Stimulated activated CD4-positive, alpha-beta T cell treated with anti-CD3 and anti-CD28 coated beads, Interleukin-12 subunit alpha, Interleukin-12 subunit beta, amount 100 ng/mL, for 24 hours (primary cell): ENCODE measurements around the gene CRTC3.
A peak's percentile ranks its signal among the peaks of the same experiment; 100 is the strongest.
"Not testable (repeated sequence)": the region's sequence is repeated elsewhere in the genome, so short reads cannot be mapped to it uniquely, and the experiment has no call there.

Experiments
- DNase-seq, 2 experiments: peaks; one replicate each; pipeline ENCODE4 v3.0.0-alpha.2; 2020; ENCODE audit warnings: low read depth in 2 of 2

Gene CRTC3

DNA sequence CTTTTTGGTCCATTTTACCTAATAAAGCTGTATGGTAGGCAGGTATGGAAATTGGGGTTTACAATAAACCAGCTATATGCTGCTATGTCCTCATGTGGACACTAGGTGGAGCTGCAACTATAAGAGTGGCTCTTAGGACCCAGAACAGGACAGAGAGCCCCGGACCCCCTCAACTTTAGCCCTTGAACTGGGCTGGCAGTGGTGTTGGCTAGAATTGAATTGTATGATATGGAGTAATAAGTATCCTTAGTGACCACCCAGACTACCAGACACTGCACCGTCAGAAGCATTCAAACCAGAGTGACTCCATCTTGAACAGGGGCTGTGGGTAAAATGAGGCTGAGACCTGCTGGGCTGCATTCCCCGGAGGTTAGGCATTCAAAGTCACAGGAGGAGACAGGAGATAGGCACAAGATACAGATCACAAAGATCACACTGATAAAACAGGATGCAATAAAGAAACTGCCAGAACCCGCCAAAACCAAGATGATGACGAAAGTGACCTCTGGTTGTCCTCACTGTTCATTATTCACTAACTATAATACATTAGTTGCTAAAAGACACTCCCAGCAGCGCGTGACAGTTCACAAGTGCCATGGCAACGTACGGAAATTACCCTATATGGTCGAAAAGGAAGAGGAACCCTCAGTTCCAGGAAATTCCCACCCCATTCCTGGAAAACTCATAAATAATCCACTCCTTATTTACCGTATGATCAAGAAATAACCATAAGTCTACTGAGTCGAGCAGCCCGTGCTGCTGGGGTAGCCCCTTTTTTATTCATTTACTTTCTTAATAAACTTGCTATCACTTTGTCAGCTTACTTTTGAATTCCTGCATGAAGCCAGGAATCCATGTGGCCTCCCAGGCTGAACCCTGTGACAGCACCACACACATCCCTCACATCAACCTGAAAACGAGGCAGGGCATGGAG is 118.7 kb downstream of the CRTC3 start:
- peak in 1 of 2 experiments; percentile 46 for DNase-seq

DNA sequence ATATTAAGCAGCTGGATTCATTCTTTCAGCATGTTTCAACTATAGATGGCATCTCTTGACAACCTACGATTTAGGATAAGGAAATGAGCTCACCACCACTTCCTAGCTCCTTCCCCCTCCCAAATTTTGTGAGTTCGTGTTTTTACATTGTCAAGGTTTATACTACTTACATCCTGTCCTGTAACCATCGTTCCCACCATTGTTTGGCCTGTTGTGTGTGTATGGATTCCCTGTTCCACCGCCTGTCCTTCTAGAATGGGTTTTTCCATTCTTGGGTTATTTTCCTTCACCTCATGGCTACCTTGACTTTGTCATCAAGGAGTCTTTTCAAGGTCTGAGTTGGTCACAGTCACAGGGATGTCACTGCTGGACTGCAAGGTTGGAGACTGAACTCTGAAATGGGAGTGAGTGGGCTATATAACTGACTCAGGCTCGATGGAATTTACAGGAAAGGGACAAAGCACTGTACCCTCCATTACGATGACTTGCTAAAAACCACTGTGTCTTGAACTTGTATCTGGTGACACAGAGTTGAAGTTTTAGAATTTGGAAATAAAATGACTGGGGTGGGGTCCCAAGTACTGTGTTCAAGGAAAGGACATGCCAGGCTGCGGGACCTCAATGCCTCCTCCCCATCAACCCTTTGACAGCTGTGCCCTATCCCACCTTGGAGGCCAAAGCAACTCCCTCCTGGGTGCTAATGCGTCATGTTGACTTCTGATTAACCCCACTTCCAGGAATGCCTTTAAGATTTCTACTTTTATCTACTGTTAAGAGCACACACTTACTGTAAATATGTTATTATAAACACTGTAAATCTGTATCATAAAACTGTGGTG is 120.6 kb downstream of the CRTC3 start:
- DNase-seq, result no peak

GRCh38 chr15:90650956-90651689 is 121.4 kb downstream of the CRTC3 start:
- no peak for DNase-seq

DNA sequence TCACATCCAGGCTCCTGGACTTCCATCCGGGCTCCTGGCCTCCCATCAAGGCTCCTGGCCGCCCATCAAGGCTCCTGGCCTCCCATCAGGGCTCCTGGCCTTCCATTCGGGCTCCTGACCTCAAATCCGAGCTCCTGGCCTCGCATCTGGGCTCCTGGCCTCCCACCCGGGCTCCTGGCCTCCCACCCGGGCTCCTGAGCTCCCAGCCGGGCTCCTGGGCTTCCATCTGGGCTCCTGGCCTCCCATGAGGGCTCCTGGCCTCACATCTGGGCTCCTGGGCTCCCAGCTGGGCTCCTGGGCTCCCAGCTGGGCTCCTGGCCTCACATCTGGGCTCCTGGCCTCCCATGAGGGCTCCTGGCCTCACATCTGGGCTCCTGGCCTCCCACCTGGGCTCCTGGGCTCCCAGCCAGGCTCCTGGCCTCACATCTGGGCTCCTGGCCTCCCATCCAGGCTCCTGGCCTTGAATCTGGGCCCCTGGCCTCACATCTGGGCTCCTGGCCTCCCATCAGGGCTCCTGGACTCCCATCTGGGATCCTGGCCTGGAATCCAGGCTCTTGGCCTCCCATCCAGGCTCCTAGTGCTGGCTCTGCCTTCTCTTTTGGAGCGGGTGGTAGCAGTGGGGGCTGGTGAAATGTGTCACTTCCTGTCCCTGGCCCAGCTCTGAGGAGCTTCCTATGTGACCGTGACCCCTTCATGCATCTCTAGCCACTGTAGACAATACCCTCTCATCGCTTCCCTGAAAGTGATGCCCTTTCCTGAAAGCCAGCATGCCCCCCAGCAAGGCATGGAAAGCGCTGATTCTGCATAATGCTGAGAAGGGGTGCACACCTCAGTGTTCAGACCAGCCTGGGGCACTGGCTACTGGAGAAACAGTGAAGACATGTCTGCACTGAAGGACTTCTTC is 124.8 kb downstream of the CRTC3 start:
- DNase-seq, result no peak

DNA sequence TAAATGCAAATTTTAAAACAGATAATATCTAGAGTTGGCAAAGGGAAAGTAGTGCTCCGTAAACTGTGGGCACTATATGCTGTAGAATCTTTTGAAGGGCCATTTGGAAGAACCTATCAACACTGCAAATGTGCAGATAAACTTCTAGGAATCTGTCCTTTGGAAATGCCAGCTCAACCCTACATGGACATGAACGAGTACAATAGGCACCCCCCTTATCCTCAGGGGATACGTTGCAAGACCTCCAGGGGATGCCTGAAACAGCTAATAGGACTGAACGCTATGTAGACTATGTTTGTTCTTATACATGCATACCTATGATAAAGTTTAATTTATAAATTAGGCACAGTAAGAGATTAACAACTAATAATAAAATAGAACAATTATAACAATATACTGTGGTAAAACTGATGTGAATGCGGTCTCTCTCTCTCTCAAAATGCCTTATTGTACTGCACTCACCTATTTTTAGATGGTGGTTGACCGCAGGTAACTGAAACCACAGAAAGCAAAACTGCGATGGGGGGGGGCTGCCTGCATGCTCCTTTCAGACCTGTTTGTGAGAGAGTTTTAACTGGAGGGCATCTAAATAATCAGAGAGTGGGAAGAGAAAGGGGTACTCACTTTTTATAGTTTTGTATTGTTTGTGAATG is 127.9 kb downstream of the CRTC3 start:
- DNase-seq, result peak; percentile 43 to 65

GRCh38 chr15:90659481-90659880 is 129.8 kb downstream of the CRTC3 start:
- no peak for DNase-seq

- peak; percentile 61 to 64 for DNase-seq
Observed at GRCh38 chr15:90660195-90660998, 130.7 kb downstream of the CRTC3 start.

DNA sequence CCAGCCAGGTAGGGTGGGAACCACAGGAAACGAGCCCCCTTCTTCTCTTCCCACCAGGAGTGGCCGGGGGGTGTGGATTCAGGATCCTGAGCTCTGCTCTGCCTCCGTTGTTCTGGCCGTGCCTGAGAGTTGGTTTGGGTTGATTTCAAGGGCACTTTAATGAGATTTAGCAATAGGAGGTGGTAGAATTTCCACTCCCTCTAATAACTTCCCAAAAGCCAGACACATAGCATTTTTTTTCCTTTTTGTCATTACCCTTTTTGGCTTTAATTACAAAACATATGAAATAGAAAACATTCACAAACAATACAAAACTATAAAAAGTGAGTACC is 131.2 kb downstream of the CRTC3 start:
- DNase-seq, result not testable (repeated sequence)

- not testable (repeated sequence) for DNase-seq
Observed at GRCh38 chr15:90664081-90664461, 134.3 kb downstream of the CRTC3 start.

DNA sequence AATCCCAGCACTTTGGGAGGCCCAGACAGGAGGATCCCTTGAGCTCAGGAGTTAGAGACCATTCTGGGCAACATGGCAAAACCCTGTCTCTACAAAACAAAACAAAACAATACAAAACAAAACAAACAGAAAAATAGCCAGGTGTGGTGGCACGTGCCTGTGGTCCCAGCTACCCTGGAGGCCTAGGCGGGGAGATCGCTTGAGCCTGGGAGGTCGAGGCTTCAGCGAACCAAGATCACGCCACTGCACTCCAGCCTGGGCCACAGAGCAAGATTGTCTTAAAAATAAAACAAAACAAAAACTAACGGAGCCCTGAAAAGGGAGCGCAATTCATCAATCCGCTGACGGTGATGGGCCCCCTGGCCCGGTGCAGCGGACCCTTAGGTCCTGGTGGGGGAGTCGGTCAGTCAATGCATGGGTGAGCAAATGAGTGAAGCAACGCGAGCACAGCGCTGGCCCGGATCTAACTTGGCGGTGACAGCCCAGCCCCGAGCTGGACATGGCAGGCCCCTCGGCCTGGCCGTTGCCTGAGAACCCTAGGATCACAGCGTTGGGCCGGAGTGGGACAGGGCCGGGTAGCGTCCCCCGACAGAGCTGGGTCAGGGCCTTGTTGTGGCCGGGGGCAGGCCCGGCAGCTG is 135.0 kb downstream of the CRTC3 start:
- DNase-seq, result no peak

DNA sequence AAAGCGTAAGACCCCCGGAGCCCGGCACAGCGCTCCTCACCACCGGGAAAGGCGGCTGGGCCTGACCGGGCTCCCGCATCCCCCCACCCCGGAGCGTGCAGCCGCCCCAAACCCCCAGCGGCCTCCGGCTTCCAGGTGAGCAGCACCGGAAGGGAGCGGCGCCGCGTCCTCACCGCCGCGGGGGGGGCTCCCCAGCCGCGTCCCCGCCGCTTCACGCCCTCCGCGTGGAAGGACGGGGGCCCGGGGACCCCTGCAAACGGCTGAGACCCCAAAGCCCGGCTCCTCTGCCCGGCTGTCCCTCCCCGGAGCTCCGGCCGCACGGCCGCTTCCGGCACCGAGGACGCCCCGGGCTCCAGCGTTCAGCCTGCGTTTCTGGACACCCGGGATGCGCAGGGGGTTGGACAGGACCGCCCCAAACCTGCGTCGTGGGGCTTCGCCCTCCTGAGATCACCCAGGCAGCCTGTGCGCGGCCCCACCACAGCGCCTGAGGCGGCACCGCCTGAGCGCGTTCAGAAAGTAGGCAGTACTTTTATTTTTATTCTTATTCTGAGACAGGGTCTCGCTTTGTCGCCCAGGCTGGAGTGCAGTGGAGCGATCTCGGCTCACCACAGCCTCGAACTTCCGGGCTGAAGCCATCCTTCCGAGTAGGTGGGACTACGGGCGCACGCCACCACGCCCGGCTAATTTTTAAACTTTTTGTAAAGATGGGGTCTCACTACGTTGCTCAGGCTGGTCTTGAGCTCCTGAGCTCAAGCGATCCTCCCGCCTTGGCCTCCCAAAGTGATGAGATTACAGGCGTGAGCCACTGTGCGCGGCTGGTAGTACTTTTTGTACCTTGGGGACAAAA is 135.8 kb downstream of the CRTC3 start:
- peak in 1 of 2 experiments; percentile 36 for DNase-seq

DNA sequence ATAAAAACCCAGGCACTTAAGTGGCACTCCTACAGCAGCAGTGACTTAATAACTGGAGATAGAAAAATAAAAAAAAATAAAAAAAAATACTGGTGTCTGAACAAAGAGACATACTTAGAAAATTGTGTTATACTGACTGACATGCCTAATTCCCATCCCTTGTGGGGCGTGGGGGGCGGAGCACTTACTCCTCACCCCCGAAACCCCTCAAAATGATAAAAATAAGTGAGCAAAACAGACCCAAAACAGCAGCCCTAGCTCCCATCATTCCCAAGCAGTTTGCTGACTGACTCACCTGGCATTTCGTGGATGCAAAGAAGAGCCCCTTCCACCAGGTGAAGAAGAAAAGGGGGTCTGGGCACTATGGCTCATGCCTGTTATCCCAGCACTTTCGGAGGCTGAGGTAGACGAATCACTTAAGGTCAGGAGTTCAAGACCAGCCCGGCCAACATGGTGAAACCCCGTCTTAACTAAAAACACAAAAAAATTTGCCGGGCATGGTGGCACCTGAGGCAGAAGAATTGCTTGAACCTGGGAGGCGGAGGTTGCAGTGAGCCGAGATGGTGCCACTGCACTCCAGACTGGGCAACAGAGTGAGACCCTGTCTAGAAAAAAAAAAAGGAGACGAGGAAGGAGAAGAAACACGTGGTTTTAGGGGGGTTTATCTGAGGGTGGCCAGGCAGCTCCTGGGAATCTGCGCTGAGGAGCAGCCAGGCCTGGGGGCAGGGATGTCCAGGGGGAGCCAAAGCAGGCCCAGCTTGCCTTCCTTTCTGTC is 136.6 kb downstream of the CRTC3 start:
- no peak for DNase-seq

DNA sequence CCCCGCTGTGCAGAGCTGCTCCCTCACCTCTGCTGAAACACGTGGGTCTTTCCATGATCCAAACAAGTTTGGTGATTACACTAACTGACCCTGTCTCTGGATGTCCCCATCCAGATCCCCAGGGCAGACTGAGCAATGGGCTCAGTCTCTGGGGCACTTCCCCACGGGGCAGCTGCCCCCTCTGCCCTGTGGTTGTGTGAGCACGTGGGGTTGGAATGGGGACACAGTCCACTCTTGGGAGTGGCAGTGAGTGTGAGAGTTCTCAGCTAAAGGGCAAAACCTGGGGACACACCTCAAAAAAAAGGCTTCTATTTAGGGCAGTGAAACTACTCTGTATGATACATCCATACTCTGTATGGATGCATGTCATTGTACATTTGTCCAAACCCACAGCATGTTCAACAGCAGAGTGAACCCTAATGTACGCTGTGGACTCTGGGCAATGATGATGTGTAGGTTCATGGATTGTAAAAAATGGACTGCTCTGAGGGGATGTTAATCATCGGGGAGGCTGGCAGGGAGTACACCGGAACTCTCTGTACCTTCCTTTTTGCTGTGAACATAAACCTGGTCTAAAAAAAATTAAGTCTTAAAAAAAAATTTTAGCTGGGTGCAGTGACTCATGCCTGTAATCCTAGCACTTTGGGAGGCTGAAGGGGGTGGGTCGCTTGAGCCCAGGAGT is 137.5 kb downstream of the CRTC3 start:
- no peak for DNase-seq

- DNase-seq, result not testable (repeated sequence)
Observed at GRCh38 chr15:90667755-90668345, 138.1 kb downstream of the CRTC3 start.

DNA sequence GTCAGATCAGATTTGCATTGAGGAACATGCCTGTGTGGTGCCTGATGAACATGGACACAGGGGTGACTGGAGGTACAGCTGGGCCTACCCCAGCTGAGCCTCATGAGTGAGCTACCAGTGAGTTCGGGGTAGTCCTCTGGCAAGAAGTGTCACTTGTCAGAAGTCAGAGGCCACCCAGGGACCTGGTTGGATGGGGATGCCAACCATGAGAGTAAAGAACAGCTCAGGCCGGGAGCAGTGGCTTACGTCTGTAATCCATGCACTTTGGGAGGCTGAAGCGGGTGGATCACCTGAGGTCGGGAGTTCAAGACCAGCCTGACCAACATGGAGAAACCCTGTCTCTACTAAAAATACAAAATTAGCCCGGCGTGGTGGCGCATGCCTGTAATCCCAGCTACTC is 140.9 kb downstream of the CRTC3 start:
- not testable (repeated sequence) for DNase-seq

- no peak for DNase-seq
Observed at GRCh38 chr15:90671216-90671615, 141.5 kb downstream of the CRTC3 start.
